OCI-LY7 (cell line): Measurements from ENCODE around the gene PEX5L.

Experiments used
- EZH2phosphoT487 ChIP-seq: fragments of 200-600 bp; sonication (generic); IDR thresholded peaks from 2 replicates; pipeline ENCODE4 v1.6.1; 2018; ENCODE audit warnings: low read depth, borderline replicate concordance, mild to moderate bottlenecking, mixed run types, antibody characterized with exemption, low read length, moderate library complexity, mixed read lengths
- TF ChIP-seq, protein P1 (sequence below): fragments of 200-600 bp; sonication (generic); conservative IDR thresholded peaks from 2 replicates; pipeline ENCODE4 v1.5.1; 2014; ENCODE audit warnings: mild to moderate bottlenecking, antibody characterized with exemption, low read length, moderate library complexity, mixed read lengths

DNA sequence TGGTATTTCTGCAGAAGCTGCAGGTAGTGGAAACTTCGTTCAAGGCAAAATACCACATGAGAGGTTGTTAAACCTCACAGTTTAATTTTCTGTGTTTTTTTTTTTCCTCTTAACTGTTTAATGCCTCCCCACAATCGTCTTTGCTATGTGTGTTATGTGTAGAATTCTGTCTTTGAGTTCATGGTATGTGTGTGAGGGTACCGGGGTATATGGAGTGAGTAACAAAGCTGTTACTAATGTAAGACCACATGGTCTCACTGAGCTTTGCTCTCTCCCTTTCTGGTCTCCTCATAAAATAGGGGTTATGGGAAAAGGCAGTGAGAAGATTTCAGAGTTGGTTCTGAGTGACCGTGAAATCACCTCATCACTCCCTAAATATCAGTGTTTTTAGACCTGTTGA, 240.3 kb downstream of the PEX5L start:
- TF ChIP-seq EZH2phosphoT487, result no peak
- TF ChIP-seq, protein P1, sequence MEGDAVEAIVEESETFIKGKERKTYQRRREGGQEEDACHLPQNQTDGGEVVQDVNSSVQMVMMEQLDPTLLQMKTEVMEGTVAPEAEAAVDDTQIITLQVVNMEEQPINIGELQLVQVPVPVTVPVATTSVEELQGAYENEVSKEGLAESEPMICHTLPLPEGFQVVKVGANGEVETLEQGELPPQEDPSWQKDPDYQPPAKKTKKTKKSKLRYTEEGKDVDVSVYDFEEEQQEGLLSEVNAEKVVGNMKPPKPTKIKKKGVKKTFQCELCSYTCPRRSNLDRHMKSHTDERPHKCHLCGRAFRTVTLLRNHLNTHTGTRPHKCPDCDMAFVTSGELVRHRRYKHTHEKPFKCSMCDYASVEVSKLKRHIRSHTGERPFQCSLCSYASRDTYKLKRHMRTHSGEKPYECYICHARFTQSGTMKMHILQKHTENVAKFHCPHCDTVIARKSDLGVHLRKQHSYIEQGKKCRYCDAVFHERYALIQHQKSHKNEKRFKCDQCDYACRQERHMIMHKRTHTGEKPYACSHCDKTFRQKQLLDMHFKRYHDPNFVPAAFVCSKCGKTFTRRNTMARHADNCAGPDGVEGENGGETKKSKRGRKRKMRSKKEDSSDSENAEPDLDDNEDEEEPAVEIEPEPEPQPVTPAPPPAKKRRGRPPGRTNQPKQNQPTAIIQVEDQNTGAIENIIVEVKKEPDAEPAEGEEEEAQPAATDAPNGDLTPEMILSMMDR, result no peak
